ENCODE measurements around the gene B3GALNT2. TPM values are rescaled to one million over a fixed set of nuclear protein-coding genes. Genes with fewer than 3 reads are reported as not detected.

Gene B3GALNT2
- polyA plus RNA-seq, 1 donor (not counting 4 experiments of a cell fraction or from before 2014, with no cell fraction given), result 30.5 TPM

DNA sequence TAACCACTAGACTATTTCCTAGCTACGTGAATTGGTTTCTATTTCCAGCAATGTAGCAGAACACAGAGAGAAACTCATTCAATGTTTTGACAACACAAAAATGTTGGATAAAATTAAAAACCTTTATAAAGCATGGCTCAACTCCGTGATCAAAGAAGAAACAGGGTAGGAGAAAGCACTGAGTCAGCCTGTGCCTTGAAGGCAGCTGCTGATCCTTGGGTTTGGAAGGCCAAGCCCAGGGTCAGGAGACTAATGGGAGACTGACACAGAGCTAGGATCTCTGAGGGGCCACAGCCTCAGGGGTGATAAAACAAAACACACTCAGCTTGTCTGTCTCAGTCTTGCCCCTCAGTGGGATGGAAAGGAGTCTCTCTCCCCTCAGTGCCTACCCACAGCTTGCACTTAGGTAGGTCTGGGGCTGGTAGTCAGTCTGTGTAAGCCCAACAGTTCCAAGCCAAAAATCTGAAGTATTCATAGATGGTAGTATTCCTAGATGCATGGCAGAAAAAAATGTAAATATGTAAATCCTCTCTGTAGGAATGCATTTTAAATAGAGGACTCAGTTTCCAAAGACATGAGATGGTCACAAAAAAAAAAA is 53.3 kb downstream of the B3GALNT2 start:
- no peak overlapping the region for H3K4me2 ChIP-seq (ENCODE audit: control insufficient read depth, extremely low read depth, insufficient read depth, low read depth, low read length)
- no peak for FAIRE-seq
- dilution Hi-C loops (cut with MboI; ENCODE audit: extremely low pct_ligation_motif_present, low sequenced_read_pairs), result no loop called here
- no peak overlapping the region for H3K4me3 ChIP-seq (ENCODE audit: control insufficient read depth in 2 of 3, extremely low read depth in 1 of 3, insufficient read depth in 2 of 3, low read depth in 1 of 3, low read length in 3 of 3)
- H2AFZ ChIP-seq (ENCODE audit: control insufficient read depth, low read length), result no peak overlapping the region
- H3K36me3 ChIP-seq (ENCODE audit: control insufficient read depth in 2 of 2, extremely low read depth in 1 of 2, insufficient read depth in 2 of 2, low read length in 2 of 2), result peaks cover 10 to 22% of the 10 kb centered on the region in 2 experiments
- no peaks in the 10 kb centered on the region for H3K4me1 ChIP-seq (ENCODE audit: control insufficient read depth, extremely low read depth, insufficient read depth, low read length)
- H3K9ac ChIP-seq (ENCODE audit: control insufficient read depth, extremely low read depth, insufficient read depth, low read length), result no peak overlapping the region
- H3K9me3 ChIP-seq (ENCODE audit: control insufficient read depth, low read depth, low read length), result no peaks in the 10 kb centered on the region
- no peaks in the 10 kb centered on the region for H3K27me3 ChIP-seq (ENCODE audit: control insufficient read depth, extremely low read depth, insufficient read depth, low read length)
- no peak for DNase-seq (ENCODE audit: low read depth, low spot score)
- H3K27ac ChIP-seq (ENCODE audit: control insufficient read depth, insufficient read depth, low read length), result no peak overlapping the region
- H3K79me2 ChIP-seq (ENCODE audit: control insufficient read depth, insufficient read depth, low read length), result no peaks in the 10 kb centered on the region
- TF ChIP-seq EZH2 (IDR thresholded peaks at IDR 0.05; ENCODE audit: low read length) (no peak), CTCF (optimal IDR thresholded peaks at IDR 0.05 in 1 of 3, IDR thresholded peaks at IDR 0.05 in 1 of 3, conservative IDR thresholded peaks at IDR 0.05 in 1 of 3; ENCODE audit: extremely low read depth in 1 of 3, insufficient read depth in 2 of 3, low read length in 3 of 3) (no peak)
- H4K20me1 ChIP-seq (ENCODE audit: control insufficient read depth, extremely low read depth, insufficient read depth, low read length), result no peaks in the 10 kb centered on the region
- no peaks in the 10 kb centered on the region for H3K9me1 ChIP-seq (ENCODE audit: control insufficient read depth, extremely low read depth, insufficient read depth, low read length)

DNA sequence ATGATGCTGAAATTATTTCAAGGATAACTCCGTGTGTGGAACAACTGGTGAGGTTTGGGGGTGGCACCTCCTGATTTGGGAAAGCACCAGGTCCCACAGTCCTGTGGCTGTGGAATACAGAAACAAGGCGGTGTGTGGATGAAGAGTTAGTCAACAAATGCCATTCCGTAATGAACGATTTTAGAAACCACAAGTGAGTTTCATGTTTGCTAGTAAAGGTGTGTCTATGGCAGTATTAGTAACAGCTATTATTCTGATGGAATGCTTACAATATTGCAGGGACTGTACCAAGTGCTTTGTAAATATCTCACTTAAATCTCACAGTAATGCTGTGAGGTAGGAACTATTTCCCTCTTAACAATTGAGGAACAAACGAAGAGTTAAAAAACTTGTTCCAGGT is 53.8 kb downstream of the B3GALNT2 start:
- H3K27ac ChIP-seq (ENCODE audit: control insufficient read depth, insufficient read depth, low read length), result no peak overlapping the region

More for the DNA sequence above, 53.8 kb downstream of the B3GALNT2 start:
- Histone ChIP-seq H3K9me3 (ENCODE audit: control insufficient read depth, low read depth, low read length) (no peaks in the 10 kb centered on the region), H2AFZ (ENCODE audit: control insufficient read depth, low read length) (no peak overlapping the region), H3K4me2 (ENCODE audit: control insufficient read depth, extremely low read depth, insufficient read depth, low read depth, low read length) (no peak overlapping the region), H3K4me1 (ENCODE audit: control insufficient read depth, extremely low read depth, insufficient read depth, low read length) (no peaks in the 10 kb centered on the region), H3K79me2 (ENCODE audit: control insufficient read depth, insufficient read depth, low read length) (no peaks in the 10 kb centered on the region), H3K27me3 (ENCODE audit: control insufficient read depth, extremely low read depth, insufficient read depth, low read length) (no peaks in the 10 kb centered on the region), H4K20me1 (ENCODE audit: control insufficient read depth, extremely low read depth, insufficient read depth, low read length) (no peaks in the 10 kb centered on the region), H3K9ac (ENCODE audit: control insufficient read depth, extremely low read depth, insufficient read depth, low read length) (no peak overlapping the region), H3K4me3 (ENCODE audit: control insufficient read depth in 2 of 3, extremely low read depth in 1 of 3, insufficient read depth in 2 of 3, low read depth in 1 of 3, low read length in 3 of 3) (no peak overlapping the region), H3K9me1 (ENCODE audit: control insufficient read depth, extremely low read depth, insufficient read depth, low read length) (no peaks in the 10 kb centered on the region), H3K36me3 (ENCODE audit: control insufficient read depth in 2 of 2, extremely low read depth in 1 of 2, insufficient read depth in 2 of 2, low read length in 2 of 2) (peaks cover 15 to 22% of the 10 kb centered on the region in 2 experiments)
- FAIRE-seq (no peak), DNase-seq (ENCODE audit: low read depth, low spot score) (no peak)
- no peak for TF ChIP-seq EZH2 (IDR thresholded peaks at IDR 0.05; ENCODE audit: low read length)
- TF ChIP-seq CTCF (optimal IDR thresholded peaks at IDR 0.05 in 1 of 3, IDR thresholded peaks at IDR 0.05 in 1 of 3, conservative IDR thresholded peaks at IDR 0.05 in 1 of 3; ENCODE audit: extremely low read depth in 1 of 3, insufficient read depth in 2 of 3, low read length in 3 of 3), result no peak
- dilution Hi-C loops (cut with MboI; ENCODE audit: extremely low pct_ligation_motif_present, low sequenced_read_pairs), result no loop called here
